H9 (cell line): ENCODE measurements around the gene RDH11. TPM values are rescaled to one million over a fixed set of nuclear protein-coding genes. Genes with fewer than 3 reads are reported as not detected.

Experiments
- DNase-seq: peaks from one replicate; pipeline ENCODE4 v3.0.0-alpha.2; 2017
- H2AFZ ChIP-seq: one replicate; pipeline ENCODE4 v1.6.1; 2013; ENCODE audit warnings: mild to moderate bottlenecking, low read length, control low read depth, moderate library complexity
- H2AK5ac ChIP-seq: 2 replicates; pipeline ENCODE4 v1.6.1; 2013; ENCODE audit warnings: low read length, control low read depth, mixed read lengths; ENCODE audit not compliant: insufficient read length
- H2BK120ac ChIP-seq: one replicate; pipeline ENCODE4 v1.6.1; 2013; ENCODE audit warnings: low read depth, mild to moderate bottlenecking, low read length, control low read depth, inconsistent platforms; ENCODE audit not compliant: poor library complexity, severe bottlenecking
- H2BK12ac ChIP-seq: 2 replicates; pipeline ENCODE4 v1.6.1; 2013; ENCODE audit warnings: low read length, control low read depth, mixed read lengths, low read depth; ENCODE audit not compliant: insufficient read length
- H2BK15ac ChIP-seq: 2 replicates; pipeline ENCODE4 v1.6.1; 2013; ENCODE audit warnings: low read depth, low read length, control low read depth
- H2BK20ac ChIP-seq: one replicate; pipeline ENCODE4 v1.6.1; 2013; ENCODE audit warnings: low read depth, mild to moderate bottlenecking, low read length, control low read depth, inconsistent platforms; ENCODE audit not compliant: poor library complexity, severe bottlenecking
- H2BK5ac ChIP-seq: 2 replicates; pipeline ENCODE4 v1.6.1; 2013; ENCODE audit warnings: low read length, control low read depth, mixed read lengths; ENCODE audit not compliant: insufficient read length
- H3K14ac ChIP-seq: 2 replicates; pipeline ENCODE4 v1.6.1; 2013; ENCODE audit warnings: low read length, control low read depth; ENCODE audit not compliant: insufficient read depth
- H3K18ac ChIP-seq: 2 replicates; pipeline ENCODE4 v1.6.1; 2013; ENCODE audit warnings: low read depth, mild to moderate bottlenecking, mixed read lengths, low read length, control low read depth; ENCODE audit not compliant: insufficient read length
- H3K23ac ChIP-seq: 2 replicates; pipeline ENCODE4 v1.6.1; 2013; ENCODE audit warnings: low read length, control low read depth, mixed read lengths, low read depth; ENCODE audit not compliant: insufficient read length
- H3K23me2 ChIP-seq: 2 replicates; pipeline ENCODE4 v1.6.1; 2013; ENCODE audit warnings: low read depth, mild to moderate bottlenecking, mixed read lengths, low read length, control low read depth; ENCODE audit not compliant: insufficient read length, poor library complexity, severe bottlenecking
- H3K27ac ChIP-seq: 2 replicates; pipeline ENCODE4 v1.5.1; 2013; ENCODE audit warnings: low read length, control low read depth, mixed read lengths, low read depth; ENCODE audit not compliant: insufficient read length
- H3K27me3 ChIP-seq: 2 replicates; pipeline ENCODE4 v1.6.1; 2013; ENCODE audit warnings: low read length, control low read depth, inconsistent platforms; ENCODE audit not compliant: insufficient read depth
- H3K4ac ChIP-seq: 2 replicates; pipeline ENCODE4 v1.6.1; 2013; ENCODE audit warnings: low read depth, mild to moderate bottlenecking, control low read depth, inconsistent platforms, low read length, moderate library complexity
- H3K4me1 ChIP-seq: 2 replicates; pipeline ENCODE4 v1.6.1; 2013; ENCODE audit warnings: low read length, control low read depth, inconsistent platforms; ENCODE audit not compliant: insufficient read depth
- H3K4me2 ChIP-seq: 2 replicates; pipeline ENCODE4 v1.6.1; 2013; ENCODE audit warnings: low read length, control low read depth, mixed read lengths; ENCODE audit not compliant: insufficient read length, insufficient read depth
- H3K56ac ChIP-seq: 2 replicates; pipeline ENCODE4 v1.6.1; 2013; ENCODE audit warnings: low read depth, mild to moderate bottlenecking, mixed read lengths, low read length, control low read depth; ENCODE audit not compliant: insufficient read length
- H3K79me1 ChIP-seq: 2 replicates; pipeline ENCODE4 v1.6.1; 2013; ENCODE audit warnings: low read depth, mild to moderate bottlenecking, moderate library complexity, low read length, control low read depth, inconsistent platforms; ENCODE audit not compliant: insufficient read depth, poor library complexity, severe bottlenecking
- H3K79me2 ChIP-seq: 2 replicates; pipeline ENCODE4 v1.6.1; 2013; ENCODE audit warnings: low read length, control low read depth, inconsistent platforms; ENCODE audit not compliant: insufficient read depth
- H3K9ac ChIP-seq: 2 replicates; pipeline ENCODE4 v1.6.1; 2013; ENCODE audit warnings: low read length, control low read depth, mixed read lengths; ENCODE audit not compliant: insufficient read length; ENCODE audit errors: extremely low read depth
- H3K9me3 ChIP-seq: one replicate; pipeline ENCODE4 v1.6.1; 2013; ENCODE audit warnings: low read depth, low read length, inconsistent platforms; ENCODE audit not compliant: control insufficient read depth
- H3T11ph ChIP-seq: one replicate; pipeline ENCODE4 v1.6.1; 2013; ENCODE audit warnings: mild to moderate bottlenecking, low read length, control low read depth, inconsistent platforms
- H4K20me1 ChIP-seq: one replicate; pipeline ENCODE4 v1.6.1; 2013; ENCODE audit not compliant: control insufficient read depth, insufficient read length, insufficient read depth
- H4K5ac ChIP-seq: 2 replicates; pipeline ENCODE4 v1.6.1; 2013; ENCODE audit warnings: low read depth, mild to moderate bottlenecking, mixed read lengths, low read length, control low read depth; ENCODE audit not compliant: insufficient read length
- H4K8ac ChIP-seq: replicated peaks from 2 replicates; pipeline ENCODE4 v1.6.1; 2013; ENCODE audit warnings: low read length, control low read depth, mixed read lengths, low read depth; ENCODE audit not compliant: insufficient read length
- H4K91ac ChIP-seq: 2 replicates; pipeline ENCODE4 v1.6.1; 2013; ENCODE audit warnings: low read depth, mild to moderate bottlenecking, moderate library complexity, mixed read lengths, low read length, control low read depth; ENCODE audit not compliant: insufficient read length
- H3K27ac Mint-ChIP-seq, 3 experiments: 2 replicates in 2 of 3; 3 replicates in 1 of 3; pipeline ENCODE4 v1.8.0; 2020 to 2021; ENCODE audit warnings: mixed read lengths in 3 of 3, mild to moderate bottlenecking in 1 of 3, moderate library complexity in 1 of 3
- H3K27me3 Mint-ChIP-seq: 2 replicates; pipeline ENCODE4 v1.8.0; 2021; ENCODE audit warnings: low read depth, mild to moderate bottlenecking, moderate library complexity, mixed read lengths
- H3K36me3 Mint-ChIP-seq, 3 experiments: 2 replicates in 2 of 3; 3 replicates in 1 of 3; pipeline ENCODE4 v1.8.0; 2020 to 2021; ENCODE audit warnings: low read depth in 3 of 3, mixed read lengths in 3 of 3; ENCODE audit not compliant: insufficient read depth in 1 of 3
- H3K4me1 Mint-ChIP-seq, 2 experiments: 2 replicates each; pipeline ENCODE4 v1.8.0; 2020; ENCODE audit warnings: mixed read lengths in 2 of 2
- H3K4me3 Mint-ChIP-seq, 2 experiments: 2 replicates in 1 of 2; 3 replicates in 1 of 2; pipeline ENCODE4 v1.8.0; 2020 to 2021; ENCODE audit warnings: mild to moderate bottlenecking in 2 of 2, mixed read lengths in 2 of 2, moderate library complexity in 1 of 2
- H3K9me3 Mint-ChIP-seq, 2 experiments: 2 replicates in 1 of 2; 3 replicates in 1 of 2; pipeline ENCODE4 v1.8.0; 2020; ENCODE audit warnings: mild to moderate bottlenecking in 2 of 2, mixed read lengths in 2 of 2, moderate library complexity in 1 of 2
- WGBS: extraction: QIAGEN DNeasy Blood & Tissue Kit; methylation state at CpG from one replicate; pipeline ENCODE4 v1.1.7; 2013; ENCODE audit warnings: missing lambda C conversion rate, low lambda C conversion rate, mixed read lengths; ENCODE audit not compliant: insufficient read length; ENCODE audit errors: extremely low coverage; 5-methylcytosine and 5-hydroxymethylcytosine counted together
- total RNA-seq: library from RNA; stranded (reverse); gene quantifications from 2 replicates; pipeline ENCODE4 v1.2.1, GENCODE V29; 2021
- TF ChIP-seq, protein P1 (sequence below): fragments of 200-600 bp; sonication (generic); conservative IDR thresholded peaks from 3 replicates; pipeline ENCODE4 v1.8.0; 2021; ENCODE audit warnings: antibody characterized with exemption, mild to moderate bottlenecking

RDH11 gene
- total RNA-seq, 1 experiment from 2014 or later, result 83.4 TPM

DNA sequence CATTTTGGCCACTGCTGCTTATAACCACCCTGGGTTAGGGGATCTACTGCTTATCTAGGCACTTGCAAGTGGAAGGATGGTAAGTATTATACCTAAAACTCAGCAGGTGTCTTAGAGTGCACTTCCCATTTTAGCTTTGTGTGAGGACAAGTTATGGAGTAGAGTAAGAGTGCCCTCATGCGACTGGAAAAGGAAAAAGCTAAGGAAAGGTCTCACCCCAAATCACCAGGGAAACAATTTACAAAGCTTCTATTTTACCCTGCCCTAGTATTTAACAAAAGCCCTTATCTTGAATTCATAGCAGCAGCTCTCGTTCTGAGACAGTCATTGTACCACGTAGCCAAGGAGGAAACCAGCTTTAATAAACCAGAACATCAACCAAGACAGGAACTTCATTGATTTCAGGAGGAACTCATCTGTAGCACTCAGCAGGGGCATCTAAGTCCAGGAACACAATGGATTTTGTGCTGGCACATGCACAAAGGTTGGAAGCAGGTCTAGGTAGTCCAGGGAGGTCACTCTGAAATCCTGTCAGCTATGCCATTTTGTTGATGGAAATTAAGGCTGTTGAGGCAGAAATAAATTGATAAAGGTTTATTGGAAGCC is 9.0 kb upstream of the RDH11 start:
- no peak overlapping the region for H2BK12ac ChIP-seq
- H2AFZ ChIP-seq, result no peak overlapping the region
- no peaks in the 10 kb centered on the region for H3K4me1 ChIP-seq
- no peak overlapping the region for H3K18ac ChIP-seq
- H3K23ac ChIP-seq, result no peak overlapping the region
- no peak overlapping the region for H2BK20ac ChIP-seq
- H4K8ac ChIP-seq, result no peak overlapping the region
- H3K27ac ChIP-seq, result no peak overlapping the region
- no peak overlapping the region for H4K91ac ChIP-seq
- H3T11ph ChIP-seq, result no peak overlapping the region
- Mint-ChIP-seq H3K4me3 (no peak overlapping the region), H3K27me3 (no peaks in the 10 kb centered on the region; the same call in 1 of the 2 replicates), H3K27ac (no peak overlapping the region), H3K36me3 (peaks cover 0 to 4% (median 0%) of the 10 kb centered on the region in 3 experiments; a peak in 1 of 7 replicates), H3K4me1 (peaks cover 3 to 5% of the 10 kb centered on the region in 2 experiments), H3K9me3 (peaks cover 18 to 25% of the 10 kb centered on the region in 2 experiments)
- no peak for DNase-seq
- no peak overlapping the region for H2AK5ac ChIP-seq
- TF ChIP-seq, protein P1, sequence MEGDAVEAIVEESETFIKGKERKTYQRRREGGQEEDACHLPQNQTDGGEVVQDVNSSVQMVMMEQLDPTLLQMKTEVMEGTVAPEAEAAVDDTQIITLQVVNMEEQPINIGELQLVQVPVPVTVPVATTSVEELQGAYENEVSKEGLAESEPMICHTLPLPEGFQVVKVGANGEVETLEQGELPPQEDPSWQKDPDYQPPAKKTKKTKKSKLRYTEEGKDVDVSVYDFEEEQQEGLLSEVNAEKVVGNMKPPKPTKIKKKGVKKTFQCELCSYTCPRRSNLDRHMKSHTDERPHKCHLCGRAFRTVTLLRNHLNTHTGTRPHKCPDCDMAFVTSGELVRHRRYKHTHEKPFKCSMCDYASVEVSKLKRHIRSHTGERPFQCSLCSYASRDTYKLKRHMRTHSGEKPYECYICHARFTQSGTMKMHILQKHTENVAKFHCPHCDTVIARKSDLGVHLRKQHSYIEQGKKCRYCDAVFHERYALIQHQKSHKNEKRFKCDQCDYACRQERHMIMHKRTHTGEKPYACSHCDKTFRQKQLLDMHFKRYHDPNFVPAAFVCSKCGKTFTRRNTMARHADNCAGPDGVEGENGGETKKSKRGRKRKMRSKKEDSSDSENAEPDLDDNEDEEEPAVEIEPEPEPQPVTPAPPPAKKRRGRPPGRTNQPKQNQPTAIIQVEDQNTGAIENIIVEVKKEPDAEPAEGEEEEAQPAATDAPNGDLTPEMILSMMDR, result peak; percentile 81
- H2BK5ac ChIP-seq, result no peak overlapping the region
- no peak overlapping the region for H3K56ac ChIP-seq
- H3K79me2 ChIP-seq, result no peaks in the 10 kb centered on the region
- no peaks in the 10 kb centered on the region for H3K23me2 ChIP-seq
- no peak overlapping the region for H3K14ac ChIP-seq
- H2BK120ac ChIP-seq, result no peak overlapping the region
- no peak overlapping the region for H3K4me2 ChIP-seq
- no peaks in the 10 kb centered on the region for H3K27me3 ChIP-seq
- H4K5ac ChIP-seq, result no peak overlapping the region
- no peaks in the 10 kb centered on the region for H4K20me1 ChIP-seq
- H3K4ac ChIP-seq, result no peak overlapping the region
- H2BK15ac ChIP-seq, result no peak overlapping the region
- no CpG with 5 or more reads among the region's 3 CpGs for WGBS
- no peak overlapping the region for H3K9ac ChIP-seq
- H3K9me3 ChIP-seq, result peaks cover 9% of the 10 kb centered on the region
- H3K79me1 ChIP-seq, result no peaks in the 10 kb centered on the region
